ENCODE data around the gene EEF1G. TPM values are rescaled to one million over a fixed set of nuclear protein-coding genes. Genes with fewer than 3 reads are reported as not detected.

The EEF1G gene
- total RNA-seq, 1 experiment from 2014 or later = 1,815 TPM

DNA sequence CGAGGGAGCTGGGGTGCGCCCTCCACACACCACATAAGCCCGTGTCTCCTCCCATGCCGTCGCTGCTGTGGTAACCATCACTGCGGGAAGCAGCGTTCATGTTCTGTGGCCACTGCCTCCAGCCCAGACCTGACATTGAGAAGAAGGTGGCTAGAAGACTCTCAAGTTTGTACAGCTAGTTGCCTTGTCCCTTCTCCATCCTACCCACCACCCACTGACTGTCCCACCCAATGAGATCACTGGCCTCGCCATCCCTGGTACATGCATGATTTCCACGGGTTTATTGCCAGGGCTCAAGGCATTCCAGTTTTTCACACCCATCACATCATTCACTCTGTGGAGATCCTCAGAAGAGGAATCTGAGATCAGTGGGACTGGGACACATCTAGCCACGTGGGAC, 60.1 kb downstream of the EEF1G start:
- no peak overlapping the region for H3K4me3 ChIP-seq (ENCODE audit: low read length)
- H3K27me3 ChIP-seq (ENCODE audit: low read length) = no peaks in the 10 kb centered on the region
- no peaks in the 10 kb centered on the region for H3K79me2 ChIP-seq (ENCODE audit: low read length)
- no peaks in the 10 kb centered on the region for H3K9me2 ChIP-seq (replicated peaks; ENCODE audit: low read length)
- H3K4me2 ChIP-seq (ENCODE audit: low read length) = no peak overlapping the region
- peaks cover 17% of the 10 kb centered on the region for H3K36me3 ChIP-seq (ENCODE audit: low read depth, low read length)
- no peak overlapping the region for H3K27ac ChIP-seq (ENCODE audit: low read length)
- H4K20me1 ChIP-seq (ENCODE audit: low read length) = no peaks in the 10 kb centered on the region
- H3K9ac ChIP-seq (ENCODE audit: low read length) = no peak overlapping the region
- no TSS peak for BruUV-seq (replicated peaks)
- no peak for DNase-seq
- intact Hi-C loops (cut with micrococcal nuclease) = no loop called here
- ChIA-PET POLR2A (ENCODE audit: unreplicated experiment) (no interaction called here), CTCF (no interaction called here)
- H3K4me1 ChIP-seq (ENCODE audit: insufficient read depth, low read length) = peaks cover 17% of the 10 kb centered on the region
- no peaks in the 10 kb centered on the region for H3F3A ChIP-seq (ENCODE audit: low read length, unreplicated experiment)
- H3K9me3 ChIP-seq (ENCODE audit: low read length) = no peaks in the 10 kb centered on the region
- ATAC-seq = no peak
- TF ChIP-seq, protein P1, sequence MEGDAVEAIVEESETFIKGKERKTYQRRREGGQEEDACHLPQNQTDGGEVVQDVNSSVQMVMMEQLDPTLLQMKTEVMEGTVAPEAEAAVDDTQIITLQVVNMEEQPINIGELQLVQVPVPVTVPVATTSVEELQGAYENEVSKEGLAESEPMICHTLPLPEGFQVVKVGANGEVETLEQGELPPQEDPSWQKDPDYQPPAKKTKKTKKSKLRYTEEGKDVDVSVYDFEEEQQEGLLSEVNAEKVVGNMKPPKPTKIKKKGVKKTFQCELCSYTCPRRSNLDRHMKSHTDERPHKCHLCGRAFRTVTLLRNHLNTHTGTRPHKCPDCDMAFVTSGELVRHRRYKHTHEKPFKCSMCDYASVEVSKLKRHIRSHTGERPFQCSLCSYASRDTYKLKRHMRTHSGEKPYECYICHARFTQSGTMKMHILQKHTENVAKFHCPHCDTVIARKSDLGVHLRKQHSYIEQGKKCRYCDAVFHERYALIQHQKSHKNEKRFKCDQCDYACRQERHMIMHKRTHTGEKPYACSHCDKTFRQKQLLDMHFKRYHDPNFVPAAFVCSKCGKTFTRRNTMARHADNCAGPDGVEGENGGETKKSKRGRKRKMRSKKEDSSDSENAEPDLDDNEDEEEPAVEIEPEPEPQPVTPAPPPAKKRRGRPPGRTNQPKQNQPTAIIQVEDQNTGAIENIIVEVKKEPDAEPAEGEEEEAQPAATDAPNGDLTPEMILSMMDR (conservative IDR thresholded peaks at IDR 0.05; ENCODE audit: low read depth, low read length) = no peak
- no peak for TF ChIP-seq EZH2 (IDR thresholded peaks at IDR 0.05; ENCODE audit: low read length, unreplicated experiment)
- no peak for TF ChIP-seq EZH2phosphoT487 (IDR thresholded peaks at IDR 0.05; ENCODE audit: borderline replicate concordance, low read length)
- no peak overlapping the region for H2AFZ ChIP-seq (ENCODE audit: low read length)

DNA sequence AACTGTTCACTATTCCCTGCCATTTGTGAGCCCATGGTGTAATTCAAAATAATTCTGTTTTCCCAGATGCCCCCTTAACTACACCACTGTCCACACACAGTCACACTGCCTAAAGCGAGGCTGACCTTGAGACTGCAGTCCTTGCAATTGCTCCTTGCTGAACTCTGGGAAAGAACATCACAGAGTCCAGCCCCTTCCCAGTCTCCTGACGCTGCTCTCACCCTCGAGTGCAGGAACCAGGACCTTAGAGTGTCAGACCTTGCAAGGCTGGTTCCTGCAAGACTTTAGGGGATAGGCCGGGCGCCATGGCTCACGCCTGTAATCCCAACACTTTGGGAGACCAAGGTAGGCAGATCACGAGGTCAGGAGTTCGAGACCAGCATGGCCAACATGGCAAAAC, 60.7 kb downstream of the EEF1G start:
- ATAC-seq (no peak), DNase-seq (no peak)
- no TSS peak for BruUV-seq (replicated peaks)
- H3K9me3 ChIP-seq (ENCODE audit: low read length) = no peaks in the 10 kb centered on the region
- no peaks in the 10 kb centered on the region for H3K9me2 ChIP-seq (replicated peaks; ENCODE audit: low read length)
- H2AFZ ChIP-seq (ENCODE audit: low read length) = no peak overlapping the region
- H3K4me2 ChIP-seq (ENCODE audit: low read length) = no peak overlapping the region
- no peak overlapping the region for H3K9ac ChIP-seq (ENCODE audit: low read length)
- POLR2A ChIA-PET (ENCODE audit: unreplicated experiment) = no interaction called here
- CTCF ChIA-PET = no interaction called here
- no peak overlapping the region for H3K4me3 ChIP-seq (ENCODE audit: low read length)
- no peaks in the 10 kb centered on the region for H4K20me1 ChIP-seq (ENCODE audit: low read length)
- TF ChIP-seq, protein P1 (conservative IDR thresholded peaks at IDR 0.05; ENCODE audit: low read depth, low read length) = no peak
- TF ChIP-seq EZH2 (IDR thresholded peaks at IDR 0.05; ENCODE audit: low read length, unreplicated experiment) (no peak), EZH2phosphoT487 (IDR thresholded peaks at IDR 0.05; ENCODE audit: borderline replicate concordance, low read length) (no peak)
- no peaks in the 10 kb centered on the region for H3F3A ChIP-seq (ENCODE audit: low read length, unreplicated experiment)
- H3K79me2 ChIP-seq (ENCODE audit: low read length) = no peaks in the 10 kb centered on the region
- H3K36me3 ChIP-seq (ENCODE audit: low read depth, low read length) = peaks cover 13% of the 10 kb centered on the region
- no peak overlapping the region for H3K27ac ChIP-seq (ENCODE audit: low read length)
- H3K4me1 ChIP-seq (ENCODE audit: insufficient read depth, low read length) = peaks cover 23% of the 10 kb centered on the region
- intact Hi-C loops (cut with micrococcal nuclease) = no loop called here
- no peaks in the 10 kb centered on the region for H3K27me3 ChIP-seq (ENCODE audit: low read length)

Small RNAs within 50 kb of the gene (microRNA-seq; reads per million reads assigned to microRNA genes)
- not detected for gene MIR6747 (ENCODE audit: unreplicated experiment)

Other genes with a start within 250 kb of the EEF1G start
- gene ASRGL1, start 236.4 kb downstream of the EEF1G start, total RNA-seq (2014; rRNA removed) = 26.6 and 49.8 TPM in 2 replicates
- not detected in 2 replicates for gene SCGB1A1, start 154.9 kb downstream of the EEF1G start, total RNA-seq (2014; rRNA removed)
- 287 and 383 TPM in 2 replicates for gene AHNAK, start 27.1 kb downstream of the EEF1G start, total RNA-seq (2014; rRNA removed)
- 17.8 and 20.6 TPM in 2 replicates for gene TUT1, start 17.6 kb upstream of the EEF1G start, total RNA-seq (2014; rRNA removed)
- gene MTA2, start 28.0 kb upstream of the EEF1G start, total RNA-seq (2014; rRNA removed) = 193 and 259 TPM in 2 replicates
- gene EML3, start 38.9 kb upstream of the EEF1G start, total RNA-seq (2014; rRNA removed) = 32.8 and 50.6 TPM in 2 replicates
- 5.8 and 13.9 TPM in 2 replicates for gene ROM1, start 39.4 kb upstream of the EEF1G start, total RNA-seq (2014; rRNA removed)
- gene B3GAT3, start 48.1 kb upstream of the EEF1G start, total RNA-seq (2014; rRNA removed) = 65.8 and 76.3 TPM in 2 replicates
- 274 and 290 TPM in 2 replicates for gene GANAB, start 72.7 kb upstream of the EEF1G start, total RNA-seq (2014; rRNA removed)
- gene INTS5, start 79.4 kb upstream of the EEF1G start, total RNA-seq (2014; rRNA removed) = 31.0 and 32.5 TPM in 2 replicates
- 236 and 302 TPM in 2 replicates for gene C11orf98, start 91.3 kb upstream of the EEF1G start, total RNA-seq (2014; rRNA removed)
- 12.9 and 16.3 TPM in 2 replicates for gene CSKMT, start 91.4 kb upstream of the EEF1G start, total RNA-seq (2014; rRNA removed)
- 83.6 and 95.6 TPM in 2 replicates for gene UQCC3, start 97.8 kb upstream of the EEF1G start, total RNA-seq (2014; rRNA removed)
- 4.7 and 9.7 TPM in 2 replicates for gene LBHD1, start 98.4 kb upstream of the EEF1G start, total RNA-seq (2014; rRNA removed)
- 190 and 311 TPM in 2 replicates for gene UBXN1, start 105.2 kb upstream of the EEF1G start, total RNA-seq (2014; rRNA removed)
- 0.51 and 0.86 TPM in 2 replicates for gene LRRN4CL, start 115.6 kb upstream of the EEF1G start, total RNA-seq (2014; rRNA removed)
- 65.7 and 73.4 TPM in 2 replicates for gene BSCL2, start 133.5 kb upstream of the EEF1G start, total RNA-seq (2014; rRNA removed)
- not detected in 2 replicates for gene GNG3, start 133.8 kb upstream of the EEF1G start, total RNA-seq (2014; rRNA removed)
- gene HNRNPUL2, start 153.6 kb upstream of the EEF1G start, total RNA-seq (2014; rRNA removed) = 15.5 and 25.4 TPM in 2 replicates
- 26.1 and 37.4 TPM in 2 replicates for gene TTC9C, start 154.6 kb upstream of the EEF1G start, total RNA-seq (2014; rRNA removed)
- 2.2 and 3.3 TPM in 2 replicates for gene ZBTB3, start 180.3 kb upstream of the EEF1G start, total RNA-seq (2014; rRNA removed)
- 208 and 230 TPM in 2 replicates for gene POLR2G, start 187.7 kb upstream of the EEF1G start, total RNA-seq (2014; rRNA removed)
- 40.2 and 43.9 TPM in 2 replicates for gene TAF6L, start 197.5 kb upstream of the EEF1G start, total RNA-seq (2014; rRNA removed)
- gene TMEM179B, start 213.5 kb upstream of the EEF1G start, total RNA-seq (2014; rRNA removed) = 80.2 and 86.7 TPM in 2 replicates
- gene TMEM223, start 218.1 kb upstream of the EEF1G start, total RNA-seq (2014; rRNA removed) = 37.5 and 49.6 TPM in 2 replicates
- gene NXF1, start 231.5 kb upstream of the EEF1G start, total RNA-seq (2014; rRNA removed) = 33.1 and 33.2 TPM in 2 replicates